Breast epithelium (tissue), 4 donors: Measurements from ENCODE around the gene C2orf81. TPM values are rescaled to one million over a fixed set of nuclear protein-coding genes. Genes with fewer than 3 reads are reported as not detected.

ENCODE experiments used
- DNase-seq, 2 donors: peaks; one replicate each; pipeline ENCODE4 v3.0.0-alpha.2; 2019; ENCODE audit warnings: low spot score in 2 of 2
- H3K27ac ChIP-seq, 2 donors: fragments of 200-600 bp; sonication (generic) in 1 of 2; one replicate each; pipeline ENCODE4 v1.5.1; 2016 to 2019; ENCODE audit warnings: mild to moderate bottlenecking in 1 of 2
- H3K27me3 ChIP-seq, 2 donors: fragments of 200-600 bp; sonication (generic) in 1 of 2; one replicate each; pipeline versions ENCODE4 v1.5.1 to v1.6.0; 2017 to 2019; ENCODE audit warnings: control low read depth in 1 of 2, mild to moderate bottlenecking in 1 of 2
- H3K36me3 ChIP-seq: fragments of 200-600 bp; one replicate; pipeline ENCODE4 v1.5.1; 2019
- H3K4me1 ChIP-seq, 2 donors: fragments of 200-600 bp; sonication (generic); one replicate each; pipeline ENCODE4 v1.5.1; 2016 to 2019; ENCODE audit warnings: control low read depth in 1 of 2
- H3K4me3 ChIP-seq, 3 donors: fragments of 200-600 bp; sonication (generic); 1 replicate in 2 of 3; 2 replicates in 1 of 3; pipeline ENCODE4 v1.5.1; 2016 to 2019; ENCODE audit warnings: mild to moderate bottlenecking in 3 of 3, moderate library complexity in 2 of 3
- H3K9me3 ChIP-seq, 2 donors: fragments of 200-600 bp; sonication (generic) in 1 of 2; one replicate each; pipeline ENCODE4 v1.5.1; 2016 to 2019; ENCODE audit warnings: control low read depth in 1 of 2
- POLR2A ChIP-seq: fragments of 450-650 bp; IDR thresholded peaks from one replicate; pipeline ENCODE4 v1.6.1; 2016; ENCODE audit warnings: antibody characterized with exemption, mild to moderate bottlenecking, moderate library complexity
- POLR2AphosphoS5 ChIP-seq, 3 donors: sonication (generic); formaldehyde crosslinking; IDR thresholded peaks; one replicate each; pipeline ENCODE4 v1.6.1; 2017; ENCODE audit warnings: antibody characterized with exemption in 3 of 3
- intact Hi-C: fragments of 100-400 bp; cut with DNase I; formaldehyde crosslinking; loops from one replicate; pipeline ENCODE4 v1.15.1; 2023; ENCODE audit warnings: low total_unique reads
- total RNA-seq, 3 donors: library from RNA; depleted of rRNA; stranded (reverse); fragments of >200 nt; gene quantifications; one replicate each; pipeline ENCODE4 v1.1.0, GENCODE V29; 2016
- TF ChIP-seq, protein P1 (sequence below), 3 donors: fragments of 450-650 bp; IDR thresholded peaks; one replicate each; pipeline ENCODE4 v1.5.1; 2016 to 2017; ENCODE audit warnings: antibody characterized with exemption in 3 of 3, mild to moderate bottlenecking in 3 of 3, moderate library complexity in 3 of 3

Gene C2orf81
- total RNA-seq, 3 donors from 2014 or later: 0.64 to 1.6 (median 1.3) TPM

DNA sequence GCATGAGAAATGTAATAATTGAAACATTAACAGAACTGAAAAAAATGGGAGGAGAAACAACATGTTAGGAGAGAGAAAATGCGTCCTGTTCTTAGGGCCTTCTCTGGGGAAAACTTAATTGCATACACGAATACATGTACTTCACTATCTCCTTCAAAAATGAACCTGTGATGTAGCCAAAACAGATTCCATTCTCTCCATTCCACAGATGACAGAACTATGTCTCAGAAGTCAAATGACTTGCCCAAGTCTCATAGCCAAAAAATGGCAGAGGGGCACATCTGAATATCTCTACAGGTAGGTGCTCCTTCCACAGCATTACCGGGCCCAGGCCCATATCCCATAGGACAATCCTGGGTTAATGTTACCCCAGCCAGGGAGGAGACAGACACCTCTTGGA is 37.4 kb downstream of the C2orf81 start:
- H3K9me3 ChIP-seq: no peaks in the 10 kb centered on the region
- peaks cover 3 to 24% of the 10 kb centered on the region in 2 donors for H3K4me1 ChIP-seq
- no peak overlapping the region for H3K4me3 ChIP-seq
- intact Hi-C loops: no loop called here
- no peaks in the 10 kb centered on the region for H3K27me3 ChIP-seq
- TF ChIP-seq, protein P1, sequence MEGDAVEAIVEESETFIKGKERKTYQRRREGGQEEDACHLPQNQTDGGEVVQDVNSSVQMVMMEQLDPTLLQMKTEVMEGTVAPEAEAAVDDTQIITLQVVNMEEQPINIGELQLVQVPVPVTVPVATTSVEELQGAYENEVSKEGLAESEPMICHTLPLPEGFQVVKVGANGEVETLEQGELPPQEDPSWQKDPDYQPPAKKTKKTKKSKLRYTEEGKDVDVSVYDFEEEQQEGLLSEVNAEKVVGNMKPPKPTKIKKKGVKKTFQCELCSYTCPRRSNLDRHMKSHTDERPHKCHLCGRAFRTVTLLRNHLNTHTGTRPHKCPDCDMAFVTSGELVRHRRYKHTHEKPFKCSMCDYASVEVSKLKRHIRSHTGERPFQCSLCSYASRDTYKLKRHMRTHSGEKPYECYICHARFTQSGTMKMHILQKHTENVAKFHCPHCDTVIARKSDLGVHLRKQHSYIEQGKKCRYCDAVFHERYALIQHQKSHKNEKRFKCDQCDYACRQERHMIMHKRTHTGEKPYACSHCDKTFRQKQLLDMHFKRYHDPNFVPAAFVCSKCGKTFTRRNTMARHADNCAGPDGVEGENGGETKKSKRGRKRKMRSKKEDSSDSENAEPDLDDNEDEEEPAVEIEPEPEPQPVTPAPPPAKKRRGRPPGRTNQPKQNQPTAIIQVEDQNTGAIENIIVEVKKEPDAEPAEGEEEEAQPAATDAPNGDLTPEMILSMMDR (IDR thresholded peaks at IDR 0.05): no peak
- TF ChIP-seq POLR2AphosphoS5 (IDR thresholded peaks at IDR 0.05) (no peak), POLR2A (no peak)
- no peaks in the 10 kb centered on the region for H3K36me3 ChIP-seq
- no peak for DNase-seq
- peak overlapping the region in 1 of 2 donors; percentile 50 for H3K27ac ChIP-seq

GRCh38 chr2:74383254-74383653 is 38.2 kb downstream of the C2orf81 start:
- Histone ChIP-seq H3K4me1 (peaks cover 0 to 24% of the 10 kb centered on the region in 2 donors), H3K27ac (peak overlapping the region in 1 of 2 donors; percentile 50), H3K4me3 (no peak overlapping the region), H3K9me3 (no peaks in the 10 kb centered on the region), H3K36me3 (no peaks in the 10 kb centered on the region), H3K27me3 (no peaks in the 10 kb centered on the region)
- peak in 1 of 2 donors; percentile 20 for DNase-seq
- intact Hi-C loops: no loop called here
- TF ChIP-seq POLR2A: no peak
- TF ChIP-seq, protein P1 (IDR thresholded peaks at IDR 0.05): no peak
- no peak for TF ChIP-seq POLR2AphosphoS5 (IDR thresholded peaks at IDR 0.05)

- peaks cover 0 to 24% of the 10 kb centered on the region in 2 donors for H3K4me1 ChIP-seq
Measured at GRCh38 chr2:74381751-74382150, 39.7 kb downstream of the C2orf81 start.

GRCh38 chr2:74379851-74380789 is 41.3 kb downstream of the C2orf81 start, which contains the start of gene DCTN1:
Gene DCTN1, minus strand, starts transcription at chr2:74380311. Its CDS starts 274 bp downstream, at chr2:74380037.
- H3K27me3 ChIP-seq: no peaks in the 10 kb centered on the region
- H3K4me1 ChIP-seq: peaks cover 0 to 24% of the 10 kb centered on the region in 2 donors
- H3K27ac ChIP-seq: peak within 1 kb of the TSS; percentile 3 to 10
- intact Hi-C loops: no loop called here
- no peaks in the 10 kb centered on the region for H3K36me3 ChIP-seq
- DNase-seq: no peak
- TF ChIP-seq POLR2AphosphoS5 (IDR thresholded peaks at IDR 0.05): no peak
- no peak for TF ChIP-seq POLR2A
- TF ChIP-seq, protein P1 (IDR thresholded peaks at IDR 0.05): no peak
- H3K9me3 ChIP-seq: no peaks in the 10 kb centered on the region
- peak within 1 kb of the TSS; percentile 37 to 63 (median 42) for H3K4me3 ChIP-seq

More at GRCh38 chr2:74381751-74382150, 39.7 kb downstream of the C2orf81 start:
- intact Hi-C loops: no loop called here
- Histone ChIP-seq H3K4me3 (no peak overlapping the region), H3K9me3 (no peaks in the 10 kb centered on the region), H3K27me3 (no peaks in the 10 kb centered on the region), H3K36me3 (no peaks in the 10 kb centered on the region), H3K27ac (no peak overlapping the region)
- TF ChIP-seq POLR2A: no peak
- TF ChIP-seq, protein P1 (IDR thresholded peaks at IDR 0.05): no peak
- TF ChIP-seq POLR2AphosphoS5 (IDR thresholded peaks at IDR 0.05): no peak
- DNase-seq: no peak

DNA sequence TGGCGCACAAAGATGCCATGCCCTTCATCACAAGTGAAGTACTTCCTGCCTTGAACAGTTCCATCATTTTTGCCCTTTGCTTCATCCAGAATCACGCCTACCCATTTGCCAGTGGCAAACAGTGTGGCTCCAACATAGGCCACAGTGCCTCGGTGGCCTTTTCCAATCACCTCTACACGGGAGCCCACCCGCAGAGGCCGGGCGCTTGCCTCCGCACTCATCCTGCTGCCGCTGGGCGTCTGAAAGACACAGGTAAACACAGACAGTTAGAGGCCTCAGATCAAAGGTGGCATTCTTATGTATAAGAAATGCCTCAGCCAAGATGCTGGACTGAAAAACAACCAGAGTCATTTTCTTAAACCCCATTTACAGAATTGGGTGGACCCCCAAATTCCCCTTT is 43.4 kb downstream of the C2orf81 start:
- no peak for DNase-seq
- H3K4me1 ChIP-seq: peaks cover 0 to 18% of the 10 kb centered on the region in 2 donors
- H3K27ac ChIP-seq: no peak overlapping the region

More for the DNA sequence above, 43.4 kb downstream of the C2orf81 start:
- Histone ChIP-seq H3K27me3 (no peaks in the 10 kb centered on the region), H3K4me3 (no peak overlapping the region), H3K9me3 (no peaks in the 10 kb centered on the region), H3K36me3 (no peaks in the 10 kb centered on the region)
- TF ChIP-seq, protein P1 (IDR thresholded peaks at IDR 0.05): no peak
- TF ChIP-seq POLR2AphosphoS5 (IDR thresholded peaks at IDR 0.05) (no peak), POLR2A (no peak)
- intact Hi-C loops: no loop called here
